Adrenal gland (tissue), 12 donors: ENCODE data around the gene TAF6. TPM values are rescaled to one million over a fixed set of nuclear protein-coding genes. Genes with fewer than 3 reads are reported as not detected.

ENCODE experiments used
- DNase-seq, 7 donors: peaks; one replicate each; pipeline ENCODE4 v3.0.0-alpha.2; 2019 to 2020
- H3K27ac ChIP-seq, 5 donors: fragments of 200-600 bp; sonication (generic) in 4 of 5; 1 replicate in 3 of 5; 2 replicates in 2 of 5; pipeline versions ENCODE4 v1.5.1 to v1.8.0; 2016 to 2020; ENCODE audit warnings: mild to moderate bottlenecking in 1 of 5
- H3K27me3 ChIP-seq: fragments of 200-600 bp; 2 replicates; pipeline ENCODE4 v1.8.0; 2021
- H3K36me3 ChIP-seq, 2 donors: fragments of 200-600 bp; replicated peaks in 1 of 2; 1 replicate in 1 of 2; 2 replicates in 1 of 2; pipeline versions ENCODE4 v1.5.1 to v1.8.0; 2018 to 2022
- H3K4me1 ChIP-seq, 2 donors: fragments of 200-600 bp; replicated peaks in 1 of 2; 1 replicate in 1 of 2; 2 replicates in 1 of 2; pipeline versions ENCODE4 v1.5.1 to v1.8.0; 2018 to 2021
- H3K4me3 ChIP-seq, 4 donors: fragments of 200-600 bp; sonication (generic) in 3 of 4; one replicate each; pipeline ENCODE4 v1.5.1; 2016 to 2018
- H3K9me3 ChIP-seq, 3 donors: fragments of 200-600 bp; sonication (generic) in 1 of 3; replicated peaks in 1 of 3; 1 replicate in 2 of 3; 2 replicates in 1 of 3; pipeline versions ENCODE4 v1.5.1 to v1.8.0; 2016 to 2021
- POLR2A ChIP-seq, 2 donors: fragments of 450-650 bp; IDR thresholded peaks; one replicate each; pipeline ENCODE4 v1.6.1; 2017; ENCODE audit warnings: antibody characterized with exemption in 2 of 2, mild to moderate bottlenecking in 2 of 2, moderate library complexity in 1 of 2
- WGBS, 4 donors: extraction: QIAGEN DNeasy Blood & Tissue Kit in 2 of 4; methylation state at CpG; one replicate each; pipeline versions ENCODE4 v1.1.5 to v1.1.7; 2013 to 2017; 5-methylcytosine and 5-hydroxymethylcytosine counted together
- intact Hi-C, 2 donors: fragments of 100-400 bp; cut with DNase I; formaldehyde crosslinking; loops; one replicate each; pipeline versions ENCODE4 v1.14.1 to v1.15.0; 2022 to 2023
- polyA plus RNA-seq, 3 donors: library from polyadenylated mRNA; stranded (reverse); fragments of 200-250 nt in 2 of 3; fragments of 350-450 nt in 1 of 3; fragmentation: Illumina TruSeq in 1 of 3; extraction: RNeasy Lipid Tissue Mini Kit (QIAGEN cat#74804) in 1 of 3; gene quantifications; one replicate each; pipeline ENCODE4 v1.2.3, GENCODE V29; 2013 to 2014
- total RNA-seq, 9 donors: library from RNA; depleted of rRNA in 4 of 9; stranded (reverse); fragments of >200 nt in 4 of 9; fragments of 120-200 nt in 1 of 9; fragmentation: NEBNext Ultra II Directional in 1 of 9; extraction: Animal tissue kit (Norgen Biotek cat#: 25700) in 1 of 9; gene quantifications; one replicate each; pipeline versions ENCODE4 v1.1.0 to v1.2.4, GENCODE V29; 2013 to 2023
- TF ChIP-seq, protein P1 (sequence below), 6 experiments: fragments of 450-650 bp in 4 of 6; fragments of 200-600 bp in 2 of 6; sonication (generic) in 1 of 6; IDR thresholded peaks; 1 replicate in 5 of 6; 2 replicates in 1 of 6; pipeline versions ENCODE4 v1.5.1 to v1.8.0; 2016 to 2021; ENCODE audit warnings: antibody characterized with exemption in 6 of 6, mild to moderate bottlenecking in 2 of 6, moderate library complexity in 1 of 6
- donor health status: healthy with polysubstance abuse.
- donor health status: Bipolar disorder and iron deficiency.
- donor health status: DM: yes; HTN: yes; CAD: no.
- donor health status: DM: no; HTN: no; CAD: no.
- donor health status: DM: no; HTN: no; CAD: no.
- donor health status: DM: yes; HTN: yes; CAD: no.

Gene TAF6
- total and polyA plus RNA-seq, 12 donors = 16.0 to 141 (median 68.7) TPM

DNA sequence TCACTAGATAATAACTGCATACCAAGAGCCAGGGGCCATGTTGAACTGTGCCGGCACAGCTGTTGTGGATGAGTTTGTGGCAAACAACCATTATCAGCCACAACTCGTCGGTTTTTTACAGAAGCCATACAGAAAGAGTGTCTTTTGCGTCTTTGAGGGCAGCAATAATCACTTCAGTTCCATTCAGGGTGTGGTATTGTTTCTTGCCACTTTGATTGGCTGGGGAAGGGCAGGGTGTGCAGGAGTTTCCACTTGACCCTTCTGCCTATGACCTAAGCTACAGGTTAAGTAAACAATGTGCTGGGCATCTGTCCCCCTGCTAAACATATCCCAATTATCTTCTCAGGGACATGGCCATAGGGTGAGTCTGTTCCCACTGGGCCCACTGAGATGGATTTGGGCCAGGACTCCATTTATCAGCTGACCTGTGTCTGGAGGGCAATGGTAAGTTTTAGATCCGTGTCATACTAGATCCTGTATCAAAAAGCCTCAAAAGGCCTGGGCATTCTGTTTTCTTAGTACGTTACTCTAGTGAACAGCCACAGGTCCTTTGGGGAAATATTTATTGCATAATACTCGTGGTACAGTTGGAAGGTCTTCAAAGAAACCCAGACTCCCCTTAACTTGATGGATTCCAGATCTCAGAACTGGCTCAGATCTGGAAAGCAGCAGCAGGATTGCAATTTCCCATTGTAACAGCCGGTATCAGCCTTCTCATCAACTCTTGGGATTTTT lies 53.5 kb downstream of the TAF6 start:
- Histone ChIP-seq H3K36me3 (peaks cover 0 to 42% of the 10 kb centered on the region in 2 donors), H3K4me3 (no peak overlapping the region), H3K27me3 (no peaks in the 10 kb centered on the region), H3K4me1 (peaks cover 6 to 16% of the 10 kb centered on the region in 2 donors), H3K9me3 (peaks cover 0 to under 1% (median 0%) of the 10 kb centered on the region in 3 donors), H3K27ac (peak overlapping the region in 4 of 5 donors; percentile 42 to 73 (median 50))
- DNase-seq = peak in 3 of 7 donors; percentile 36 to 63 (median 41)
- WGBS, 4 donors = 42 to 50% (median 46%) methylated on average over 8 of the region's 8 CpGs
- TF ChIP-seq POLR2A (IDR thresholded peaks at IDR 0.05) = no peak
- TF ChIP-seq, protein P1, sequence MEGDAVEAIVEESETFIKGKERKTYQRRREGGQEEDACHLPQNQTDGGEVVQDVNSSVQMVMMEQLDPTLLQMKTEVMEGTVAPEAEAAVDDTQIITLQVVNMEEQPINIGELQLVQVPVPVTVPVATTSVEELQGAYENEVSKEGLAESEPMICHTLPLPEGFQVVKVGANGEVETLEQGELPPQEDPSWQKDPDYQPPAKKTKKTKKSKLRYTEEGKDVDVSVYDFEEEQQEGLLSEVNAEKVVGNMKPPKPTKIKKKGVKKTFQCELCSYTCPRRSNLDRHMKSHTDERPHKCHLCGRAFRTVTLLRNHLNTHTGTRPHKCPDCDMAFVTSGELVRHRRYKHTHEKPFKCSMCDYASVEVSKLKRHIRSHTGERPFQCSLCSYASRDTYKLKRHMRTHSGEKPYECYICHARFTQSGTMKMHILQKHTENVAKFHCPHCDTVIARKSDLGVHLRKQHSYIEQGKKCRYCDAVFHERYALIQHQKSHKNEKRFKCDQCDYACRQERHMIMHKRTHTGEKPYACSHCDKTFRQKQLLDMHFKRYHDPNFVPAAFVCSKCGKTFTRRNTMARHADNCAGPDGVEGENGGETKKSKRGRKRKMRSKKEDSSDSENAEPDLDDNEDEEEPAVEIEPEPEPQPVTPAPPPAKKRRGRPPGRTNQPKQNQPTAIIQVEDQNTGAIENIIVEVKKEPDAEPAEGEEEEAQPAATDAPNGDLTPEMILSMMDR (IDR thresholded peaks at IDR 0.05) = no peak
- intact Hi-C loops = no loop called here

DNA sequence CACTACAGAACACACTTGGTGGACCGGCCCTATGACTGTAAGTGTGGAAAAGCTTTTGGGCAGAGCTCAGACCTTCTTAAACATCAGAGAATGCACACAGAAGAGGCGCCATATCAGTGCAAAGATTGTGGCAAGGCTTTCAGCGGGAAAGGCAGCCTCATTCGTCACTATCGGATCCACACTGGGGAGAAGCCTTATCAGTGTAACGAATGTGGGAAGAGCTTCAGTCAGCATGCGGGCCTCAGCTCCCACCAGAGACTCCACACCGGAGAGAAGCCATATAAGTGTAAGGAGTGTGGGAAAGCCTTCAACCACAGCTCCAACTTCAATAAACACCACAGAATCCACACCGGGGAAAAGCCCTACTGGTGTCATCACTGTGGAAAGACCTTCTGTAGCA lies 55.0 kb downstream of the TAF6 start:
- no peak overlapping the region for H3K27ac ChIP-seq
- 86 to 93% (median 92%) methylated on average over 9 of the region's 9 CpGs for WGBS, 4 donors
- no peaks in the 10 kb centered on the region for H3K27me3 ChIP-seq
- H3K4me1 ChIP-seq = peaks cover 6 to 16% of the 10 kb centered on the region in 2 donors
- intact Hi-C loops = no loop called here
- peaks cover 0 to 44% of the 10 kb centered on the region in 2 donors for H3K36me3 ChIP-seq
- TF ChIP-seq, protein P1 (IDR thresholded peaks at IDR 0.05) = no peak
- TF ChIP-seq POLR2A (IDR thresholded peaks at IDR 0.05) = no peak
- H3K9me3 ChIP-seq = no peaks in the 10 kb centered on the region
- no peak for DNase-seq
- no peak overlapping the region for H3K4me3 ChIP-seq

DNA sequence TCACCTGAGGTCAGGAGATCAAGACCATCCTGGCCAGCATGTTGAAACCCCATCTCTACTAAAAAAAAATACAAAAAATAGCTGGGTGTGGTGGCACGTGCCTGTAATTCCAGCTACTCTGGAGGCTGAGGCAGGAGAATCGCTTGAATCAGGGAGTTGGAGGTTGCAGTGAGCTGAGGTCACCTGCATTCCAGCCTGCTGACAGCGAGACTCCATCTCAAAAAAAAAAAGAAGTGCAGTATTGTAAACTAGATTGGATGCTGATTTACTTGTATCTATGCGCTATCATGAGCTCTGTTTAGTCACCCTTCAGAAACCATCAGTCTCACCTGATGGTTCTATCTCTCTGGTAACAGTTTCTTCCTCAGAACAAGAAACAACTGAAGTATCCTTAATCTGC lies 55.8 kb downstream of the TAF6 start:
- no peak for TF ChIP-seq POLR2A (IDR thresholded peaks at IDR 0.05)
- TF ChIP-seq, protein P1 (IDR thresholded peaks at IDR 0.05) = no peak
- peaks cover 6 to 16% of the 10 kb centered on the region in 2 donors for H3K4me1 ChIP-seq
- peaks cover 0 to 50% of the 10 kb centered on the region in 2 donors for H3K36me3 ChIP-seq
- H3K27ac ChIP-seq = no peak overlapping the region
- DNase-seq = no peak
- H3K9me3 ChIP-seq = no peaks in the 10 kb centered on the region
- H3K27me3 ChIP-seq = no peaks in the 10 kb centered on the region
- 93 to 100% (median 95%) methylated on average over 4 of the region's 4 CpGs for WGBS, 4 donors
- H3K4me3 ChIP-seq = no peak overlapping the region
- intact Hi-C loops = no loop called here

DNA sequence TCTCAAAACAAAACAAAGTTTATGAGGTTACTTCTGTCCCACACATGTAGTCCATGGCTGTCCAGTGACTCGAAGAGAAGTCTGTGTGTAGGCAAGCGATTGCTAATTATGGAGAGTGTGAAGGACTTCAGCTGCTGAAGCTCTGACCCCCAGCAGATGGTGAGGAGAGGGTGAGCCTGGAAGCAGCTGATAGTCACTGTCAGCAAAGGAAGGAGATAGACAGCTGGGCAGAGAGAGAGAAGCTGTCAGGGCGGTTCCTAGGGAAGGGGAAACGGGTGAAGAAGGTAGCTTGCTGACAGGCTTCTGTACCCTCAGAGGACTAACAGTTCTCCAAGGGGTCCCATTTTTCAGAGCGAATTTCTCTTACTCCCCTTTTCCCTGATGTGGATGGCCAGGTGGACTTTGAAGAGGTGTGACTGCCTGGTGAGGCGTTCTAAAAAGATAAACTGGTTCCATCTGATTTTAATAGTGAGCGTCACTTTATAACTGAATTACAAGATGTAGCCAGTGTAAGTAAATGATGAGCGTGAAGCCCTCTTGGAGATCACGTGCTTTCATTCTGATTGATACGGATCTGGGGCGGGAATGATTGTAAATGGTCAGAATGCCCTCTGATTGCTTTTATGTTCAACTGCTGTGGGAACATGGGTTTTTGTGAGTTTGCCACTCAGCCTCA lies 57.5 kb downstream of the TAF6 start:
- H3K9me3 ChIP-seq = no peaks in the 10 kb centered on the region
- intact Hi-C loops = no loop called here
- H3K4me3 ChIP-seq = no peak overlapping the region
- TF ChIP-seq POLR2A (IDR thresholded peaks at IDR 0.05) = no peak
- TF ChIP-seq, protein P1 (IDR thresholded peaks at IDR 0.05) = no peak
- DNase-seq = no peak
- H3K36me3 ChIP-seq = peaks cover 0 to 62% of the 10 kb centered on the region in 2 donors
- H3K27me3 ChIP-seq = no peaks in the 10 kb centered on the region
- WGBS, 4 donors = 94 to 98% (median 96%) methylated on average over 11 of the region's 11 CpGs
- no peak overlapping the region for H3K27ac ChIP-seq
- peaks cover 6 to 16% of the 10 kb centered on the region in 2 donors for H3K4me1 ChIP-seq
